Activated T-cell treated with anti-CD3 and anti-CD28 coated beads for 24 hours (primary cell): ENCODE results near the gene OPA3.
"Not testable (repeated sequence)": the region's sequence is repeated elsewhere in the genome, so short reads cannot be mapped to it uniquely, and the experiment has no call there.

Experiments
- DNase-seq: peaks from one replicate; pipeline ENCODE4 v3.0.0-alpha.2; 2020; ENCODE audit warnings: low read depth

OPA3 gene

DNA sequence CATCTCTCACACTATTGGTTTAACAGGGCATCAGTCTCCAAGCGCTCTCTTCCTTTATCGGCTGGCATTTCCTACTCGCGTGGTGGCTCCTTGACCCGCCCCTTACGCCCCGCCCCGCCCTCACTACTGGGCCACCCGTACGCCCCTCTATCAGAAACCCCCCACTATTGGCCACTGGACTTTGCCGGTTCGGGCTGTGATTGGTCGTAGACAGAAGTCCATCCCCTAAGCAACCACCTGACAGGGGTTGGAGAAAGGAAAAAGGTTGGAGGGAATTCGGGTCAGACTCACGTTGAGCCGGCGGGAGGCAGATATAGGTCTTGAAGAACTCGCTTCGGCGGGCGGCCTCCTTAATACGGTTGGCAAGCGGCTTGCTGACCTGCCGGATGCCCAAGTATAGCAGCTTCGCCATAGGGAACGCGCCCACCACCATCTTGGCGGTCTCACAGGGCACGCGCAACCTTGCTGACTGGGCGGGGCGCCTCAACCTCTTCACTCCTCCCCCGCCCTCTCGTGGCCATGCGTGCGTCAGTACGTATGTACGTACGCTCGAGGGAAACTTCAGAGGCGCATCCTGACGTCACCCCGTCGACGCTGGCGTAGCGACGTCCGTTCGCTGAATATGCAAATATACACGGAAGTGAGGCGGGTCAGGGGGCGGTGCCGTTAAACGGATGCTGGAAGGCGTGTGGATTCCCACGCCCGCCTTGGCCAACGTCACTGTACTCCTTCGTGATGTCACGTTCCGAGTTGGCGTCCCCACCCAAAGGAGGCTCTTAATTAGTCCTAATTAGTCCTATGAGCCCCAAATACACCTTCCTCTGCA is at the start of gene OPA3:
OPA3 (minus strand) TSS at position 471 of the 826 bp plus-strand sequence; CDS start at position 433, 38 bp downstream.
- peak; percentile 98 for DNase-seq

DNA sequence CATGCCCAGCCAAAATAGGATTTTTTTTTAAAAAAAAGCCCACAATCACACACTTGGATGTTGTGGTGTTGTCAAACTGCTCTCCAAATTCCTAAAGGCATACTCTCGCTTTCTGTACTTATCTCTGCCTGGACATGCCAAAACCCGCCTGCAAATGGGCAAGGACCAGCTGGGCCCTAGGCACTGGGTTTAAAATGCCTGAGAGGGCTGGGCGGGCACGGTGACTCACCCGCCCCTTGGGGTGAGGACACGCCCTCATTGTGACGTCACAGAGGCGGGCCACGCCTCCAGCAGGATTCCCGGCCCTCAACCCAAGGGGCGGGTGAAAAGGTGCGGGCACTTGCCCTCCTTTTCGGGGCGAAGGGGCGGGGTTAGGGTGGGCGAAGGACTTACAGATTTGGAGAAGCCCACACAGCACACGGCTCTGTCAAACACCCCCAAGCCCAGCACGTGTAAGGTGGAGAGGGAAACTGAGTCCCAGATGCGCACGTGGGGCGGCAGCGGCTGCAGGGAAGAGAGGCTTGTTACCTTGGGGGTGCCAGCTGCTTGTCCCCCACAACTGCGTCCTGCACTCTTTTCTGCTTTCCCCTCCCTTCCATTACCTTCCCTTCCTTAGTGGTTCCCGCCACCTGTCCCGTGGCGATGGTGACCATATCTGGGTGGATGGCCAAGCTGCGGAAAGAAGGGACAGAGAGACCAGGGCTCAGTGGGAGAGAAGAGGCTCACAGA is 48.0 kb upstream of the OPA3 start:
- peak; percentile 39 for DNase-seq

DNA sequence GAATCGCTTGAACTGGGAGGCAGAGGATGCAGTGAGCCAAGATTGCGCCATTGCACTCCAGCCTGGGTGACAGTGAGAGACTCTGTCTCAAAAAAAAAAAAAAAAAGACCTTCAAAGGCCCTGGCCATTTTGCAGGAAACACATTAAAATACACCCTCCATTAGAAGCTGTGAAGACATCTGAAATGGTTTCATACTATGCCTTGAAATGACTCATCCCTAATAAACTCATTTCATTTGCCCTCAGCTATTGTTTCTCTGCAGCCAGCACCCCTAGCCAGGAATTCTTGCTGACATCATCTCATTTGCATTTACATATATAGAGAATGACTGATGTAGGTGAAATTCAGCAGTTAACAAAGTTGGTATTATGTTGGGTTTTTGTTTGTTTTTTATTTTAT is 45.9 kb upstream of the OPA3 start:
- DNase-seq, result no peak

DNA sequence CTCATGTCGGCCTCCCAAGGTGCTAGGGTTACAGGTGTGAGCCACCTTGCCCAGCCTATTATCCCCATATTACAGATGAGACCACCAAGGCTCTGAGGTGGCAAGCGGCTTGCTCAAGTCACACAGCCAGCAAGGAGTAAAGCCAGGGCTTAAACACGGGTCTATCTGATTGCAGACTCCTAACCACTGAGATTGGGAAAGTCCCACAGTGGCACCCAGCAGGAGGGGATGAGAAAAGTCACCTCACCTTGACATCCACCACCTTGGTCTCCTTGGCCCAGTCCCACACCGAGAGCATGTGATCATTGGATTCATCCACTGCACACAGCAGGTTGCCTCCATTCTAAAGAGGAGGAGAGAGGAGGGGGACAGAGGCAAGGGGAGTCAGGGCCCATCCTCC is 45.1 kb upstream of the OPA3 start:
- DNase-seq, result no peak

DNA sequence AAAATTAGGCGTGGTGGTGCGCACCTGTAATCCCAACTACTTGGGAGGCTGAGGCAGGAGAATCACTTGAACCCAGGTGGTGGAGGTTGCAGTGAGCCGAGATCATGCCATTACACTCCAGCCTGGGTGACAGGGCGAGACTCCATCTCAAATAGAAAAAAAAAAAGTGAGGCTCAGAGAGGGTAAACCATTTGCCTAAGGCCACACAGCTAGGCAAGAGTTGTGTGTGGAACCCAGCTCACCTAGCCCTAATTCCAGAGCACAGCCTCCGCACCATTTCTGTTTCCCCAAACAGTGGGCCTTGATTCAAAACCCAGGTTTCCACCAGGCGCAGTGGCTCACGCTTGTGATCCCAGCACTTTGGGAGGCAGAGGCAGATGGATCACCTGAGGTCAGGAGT is 43.6 kb upstream of the OPA3 start:
- not testable (repeated sequence) for DNase-seq

DNA sequence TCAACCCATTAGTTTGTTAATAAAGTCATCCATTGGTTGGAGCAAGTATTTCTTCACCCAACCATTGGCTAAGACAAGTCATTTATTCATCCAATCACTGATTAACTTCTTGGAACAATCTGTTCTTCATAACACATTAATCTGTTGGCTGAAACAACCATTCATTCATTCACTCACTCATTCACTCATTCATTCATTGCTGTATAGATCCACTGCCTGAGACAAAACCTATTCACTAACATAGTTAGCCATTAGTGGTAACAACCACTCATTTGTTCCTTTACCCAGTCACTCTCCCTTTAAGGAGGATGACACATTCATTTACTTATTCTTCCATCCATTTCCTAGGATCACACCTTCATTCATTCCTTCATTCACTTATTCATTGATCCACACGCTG is 39.4 kb upstream of the OPA3 start:
- no peak for DNase-seq

DNA sequence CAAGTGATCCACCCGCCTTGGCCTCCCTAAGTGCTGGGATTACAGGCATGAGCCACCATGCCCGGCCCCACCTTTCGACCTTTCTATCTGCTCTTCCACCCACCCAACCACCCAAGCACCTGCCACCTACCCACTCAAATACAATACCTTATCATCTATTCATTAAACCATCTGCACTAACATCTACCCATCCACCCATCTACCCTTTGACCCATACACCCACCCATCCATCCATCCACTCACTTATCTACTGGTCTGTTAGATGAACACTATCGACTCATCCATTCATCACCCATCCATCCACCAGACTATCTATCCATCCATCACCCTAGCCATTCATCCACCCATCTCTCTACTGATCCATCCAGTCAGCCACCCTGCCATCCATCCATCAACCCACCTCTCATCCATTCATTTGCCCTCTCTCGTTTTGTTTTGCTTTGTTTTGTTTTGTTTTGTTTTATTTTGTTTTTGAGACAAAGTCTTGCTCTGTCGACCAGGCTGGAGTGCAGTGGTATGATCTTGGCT is 37.4 kb upstream of the OPA3 start:
- DNase-seq, result no peak

DNA sequence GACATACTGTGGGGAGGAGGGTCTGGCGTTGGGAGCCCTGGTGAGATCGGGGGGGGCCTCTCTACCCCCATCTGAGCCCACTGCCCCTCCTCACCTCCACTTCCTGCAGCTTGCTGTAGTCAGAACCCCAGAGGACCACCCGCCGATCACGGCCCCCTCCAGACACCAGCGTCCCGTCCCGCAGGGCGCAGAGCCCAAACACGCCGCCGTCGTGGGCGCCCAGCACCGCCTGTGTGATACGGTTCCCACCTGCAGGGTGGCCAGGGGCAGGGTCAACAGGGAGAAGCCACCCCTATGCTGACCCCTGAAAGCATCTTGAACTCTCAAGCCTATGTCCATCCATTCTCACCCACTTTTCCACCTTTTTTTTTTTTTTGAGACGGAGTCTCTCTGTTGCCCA is 36.8 kb upstream of the OPA3 start:
- DNase-seq, result no peak

DNA sequence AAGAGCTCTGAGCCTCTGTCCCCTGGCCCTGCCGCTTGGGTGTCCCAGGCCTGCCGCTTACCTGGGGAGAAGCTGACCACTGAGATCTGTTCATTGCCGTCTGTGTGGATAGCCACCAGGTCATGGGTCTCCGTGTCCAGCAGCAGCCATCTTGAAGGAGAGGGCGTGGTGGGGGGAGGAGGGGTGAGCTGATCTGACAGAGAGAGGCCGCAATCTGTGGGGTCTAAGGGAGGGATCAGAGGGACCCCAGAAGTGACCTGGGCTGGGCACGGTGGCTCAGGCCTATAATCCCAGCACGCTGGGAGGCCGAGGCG is 32.1 kb upstream of the OPA3 start:
- no peak for DNase-seq

DNA sequence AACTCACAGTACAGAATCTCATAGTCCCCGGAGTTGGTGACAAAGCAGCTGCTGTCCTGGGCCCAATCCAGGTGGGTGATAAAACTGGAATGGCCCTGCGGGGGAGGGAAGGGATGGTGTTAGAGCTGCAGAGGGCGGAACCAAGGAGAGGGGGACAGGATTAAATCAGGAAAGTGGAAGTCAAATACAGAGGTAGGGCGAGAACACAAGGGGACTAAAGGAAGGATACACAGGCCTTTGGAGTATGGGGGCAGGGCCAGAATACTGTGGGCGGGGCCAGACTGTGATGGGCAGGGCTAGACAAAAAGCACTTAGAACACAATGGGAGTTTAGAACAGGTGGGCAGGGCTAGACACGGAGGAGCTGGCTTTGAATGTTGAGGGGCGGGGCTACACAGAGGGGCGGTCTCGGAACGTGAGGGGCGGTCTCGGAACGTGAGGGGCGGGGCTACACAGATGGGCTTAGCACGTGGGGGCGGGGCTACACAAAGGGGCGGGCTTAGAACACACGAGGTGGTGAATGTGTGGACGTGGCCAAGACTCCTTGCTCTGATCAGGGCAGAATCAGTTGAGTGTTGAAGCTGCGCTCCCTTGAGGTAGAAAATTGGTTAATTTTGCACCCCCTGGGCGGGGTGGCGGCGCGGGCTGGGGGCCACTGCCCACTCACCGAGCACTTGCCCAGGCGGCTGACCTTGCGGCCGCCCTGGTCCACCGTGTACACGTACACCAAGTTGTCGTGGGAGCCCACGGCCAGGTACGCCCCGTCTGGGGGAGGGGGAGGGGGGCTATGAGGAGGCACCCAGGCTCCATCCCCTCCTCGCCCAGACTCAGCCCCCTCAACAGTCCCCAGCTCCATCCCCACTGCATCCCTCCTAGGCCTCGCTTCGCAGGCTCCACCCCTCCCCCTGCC is 31.4 kb upstream of the OPA3 start:
- DNase-seq, result peak; percentile 76

DNA sequence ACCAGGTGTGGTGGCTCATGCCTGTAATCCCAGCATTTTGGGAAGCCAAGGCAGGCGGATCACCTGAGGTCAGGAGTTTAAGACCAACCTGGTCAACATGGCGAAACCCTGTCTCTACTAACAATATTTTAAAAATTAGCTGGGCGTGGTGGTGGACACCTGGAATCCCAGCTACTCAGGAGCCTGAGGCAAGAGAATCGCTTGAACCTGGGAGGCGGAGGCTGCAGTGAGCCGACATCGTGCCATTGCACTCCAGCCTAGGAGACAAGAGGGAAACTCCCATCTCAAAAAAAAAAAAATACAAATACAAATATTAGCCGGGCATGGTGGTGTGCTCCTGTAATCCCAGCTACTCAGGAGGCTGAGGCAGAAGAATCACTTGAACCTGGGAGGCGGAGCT is 30.5 kb upstream of the OPA3 start:
- DNase-seq, result not testable (repeated sequence)

DNA sequence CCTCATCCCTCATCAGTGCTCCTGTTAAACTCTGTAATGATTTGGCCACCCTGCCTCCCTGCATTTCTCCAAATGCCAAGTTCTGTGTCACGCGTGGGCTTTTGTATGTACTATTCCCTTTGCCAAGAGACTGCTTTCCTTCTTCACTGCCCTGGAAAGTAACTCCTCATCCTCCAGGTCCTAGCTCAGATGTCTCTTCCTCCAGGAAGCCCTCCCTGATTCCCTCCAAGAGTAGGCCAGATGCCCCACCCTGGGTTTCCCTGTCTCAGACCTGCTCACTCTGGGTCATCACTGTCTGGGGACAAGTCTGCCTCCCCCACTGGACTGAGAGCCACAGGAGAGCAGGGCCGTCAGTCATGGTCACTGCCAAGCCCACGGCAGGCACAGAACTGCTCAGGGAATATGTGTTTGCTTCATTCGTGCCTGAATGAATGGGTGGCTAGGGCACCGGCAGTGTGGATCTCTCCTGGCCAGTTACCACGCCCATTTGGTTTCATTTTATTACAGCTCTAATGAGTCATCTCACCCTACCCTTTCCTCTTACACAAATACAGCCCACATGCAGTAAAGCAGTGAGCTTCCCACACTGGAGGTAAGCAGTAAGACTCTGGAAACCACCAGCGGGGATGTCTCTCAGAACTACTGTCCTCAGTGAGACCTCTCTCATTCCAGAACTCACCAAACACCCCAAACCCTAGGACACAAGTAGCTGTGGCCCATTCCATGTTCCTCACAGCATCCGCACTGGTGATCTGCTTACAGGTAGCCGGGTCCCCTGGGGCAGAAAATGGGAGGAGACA is 29.5 kb upstream of the OPA3 start:
- peak; percentile 43 for DNase-seq

DNA sequence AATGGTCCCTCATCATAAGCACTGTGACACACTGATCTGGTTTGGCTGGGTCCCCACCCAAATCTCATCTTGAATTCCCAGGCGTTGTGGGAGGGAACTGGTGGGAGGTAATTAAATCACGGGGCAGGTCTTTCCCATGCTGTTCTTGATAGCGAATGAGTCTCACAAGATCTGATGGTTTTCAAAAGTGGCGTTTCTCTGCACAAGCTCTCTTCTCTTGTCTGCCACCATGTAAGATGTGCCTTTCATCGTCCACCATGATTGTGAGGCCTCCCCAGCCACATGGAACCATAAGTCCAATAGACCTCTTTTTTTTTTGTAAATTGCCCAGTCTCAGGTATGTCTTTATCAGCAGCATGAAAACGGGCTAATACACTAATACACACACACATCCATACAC is 24.3 kb upstream of the OPA3 start:
- no peak for DNase-seq

DNA sequence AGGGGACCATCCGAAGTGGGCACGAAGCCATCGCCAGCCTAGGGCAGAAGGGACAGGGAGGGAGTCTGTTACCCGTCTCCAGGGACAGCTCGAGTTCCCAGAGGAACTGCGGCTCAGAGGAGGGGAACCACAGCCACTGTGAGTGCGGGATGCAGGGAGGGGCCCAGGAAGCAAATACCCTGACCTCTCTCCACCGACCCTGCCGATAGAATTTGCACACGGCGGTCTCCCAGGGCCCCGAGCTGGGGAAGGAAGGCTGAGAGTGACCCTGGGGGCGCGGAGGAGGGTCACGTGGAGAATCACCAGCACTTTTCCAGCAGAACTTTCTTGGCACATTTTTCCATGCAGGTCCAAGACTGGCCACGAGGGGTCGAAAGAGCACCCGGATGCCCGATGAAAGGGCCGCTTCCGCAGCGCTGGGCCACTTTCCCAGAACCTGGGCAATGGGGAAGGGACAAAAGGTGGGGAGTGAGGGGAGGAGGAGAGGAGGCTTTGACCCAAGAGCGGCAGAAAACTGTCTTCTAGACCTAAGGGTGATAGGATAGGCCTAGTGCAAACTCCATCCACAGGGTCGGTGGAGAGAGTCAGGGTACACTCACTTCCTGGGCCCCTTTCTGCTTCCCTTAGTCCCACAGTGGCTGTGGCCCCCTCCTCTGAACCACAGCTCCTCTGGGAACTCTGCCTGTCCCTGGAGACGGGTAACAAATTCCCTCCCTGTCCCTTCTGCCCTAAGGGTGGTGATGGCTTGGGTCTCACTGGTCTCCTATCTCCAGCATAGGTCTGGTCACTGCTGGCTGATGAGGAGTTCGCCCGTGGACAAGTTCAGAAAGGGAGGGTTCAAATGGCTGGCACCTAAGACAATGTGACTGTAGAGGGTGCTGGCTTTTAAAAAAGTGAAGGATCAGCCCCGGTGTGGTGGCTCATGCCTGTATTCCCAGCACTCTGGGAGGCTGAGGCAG is 22.7 kb upstream of the OPA3 start:
- DNase-seq, result peak; percentile 18

DNA sequence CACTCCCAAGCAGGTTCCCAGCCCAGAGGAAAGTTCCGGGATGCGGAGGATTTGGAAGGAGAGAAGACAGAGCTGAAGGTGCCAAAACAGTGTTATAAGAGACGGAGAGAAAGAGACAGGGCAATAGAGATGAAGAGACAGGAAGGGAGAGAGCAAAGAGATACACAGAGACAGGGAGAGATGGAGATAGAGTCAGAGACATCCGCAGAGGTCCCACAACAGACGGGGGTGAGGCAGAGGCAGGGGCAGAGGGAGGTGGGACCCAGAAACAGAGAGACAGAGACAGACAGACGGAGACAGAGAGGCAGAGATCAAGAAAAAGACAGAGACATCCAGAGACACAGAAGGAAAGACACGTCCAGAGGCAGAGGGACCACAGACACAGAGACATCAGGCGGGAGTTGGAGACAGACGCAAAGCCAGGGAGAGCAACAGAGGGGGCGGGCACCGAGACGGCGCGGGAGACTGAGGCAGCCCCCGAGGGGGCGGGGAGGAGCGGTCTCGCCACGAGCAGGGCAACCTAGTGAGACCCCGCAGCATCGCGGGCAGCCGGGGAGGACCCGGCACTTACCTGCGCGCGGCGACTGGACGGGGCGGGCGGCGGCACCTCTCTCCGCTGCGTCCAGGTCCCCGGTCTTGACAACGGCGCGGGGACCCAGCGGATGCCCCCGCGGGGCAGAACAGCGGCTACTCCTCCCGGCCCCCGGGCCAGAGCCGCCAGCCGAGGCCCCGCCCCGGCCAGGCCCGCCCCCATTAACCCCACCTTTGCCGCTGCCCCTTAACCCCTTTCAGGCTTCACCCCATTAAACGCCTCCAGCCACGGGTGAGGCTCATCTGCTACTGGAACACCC is 17.1 kb upstream of the OPA3 start, which contains the start of gene GPR4:
GPR4 (minus strand) TSS at position 689 of the 851 bp plus-strand sequence. CDS start 10,346 bp downstream, outside the sequence.
- DNase-seq, result no peak

DNA sequence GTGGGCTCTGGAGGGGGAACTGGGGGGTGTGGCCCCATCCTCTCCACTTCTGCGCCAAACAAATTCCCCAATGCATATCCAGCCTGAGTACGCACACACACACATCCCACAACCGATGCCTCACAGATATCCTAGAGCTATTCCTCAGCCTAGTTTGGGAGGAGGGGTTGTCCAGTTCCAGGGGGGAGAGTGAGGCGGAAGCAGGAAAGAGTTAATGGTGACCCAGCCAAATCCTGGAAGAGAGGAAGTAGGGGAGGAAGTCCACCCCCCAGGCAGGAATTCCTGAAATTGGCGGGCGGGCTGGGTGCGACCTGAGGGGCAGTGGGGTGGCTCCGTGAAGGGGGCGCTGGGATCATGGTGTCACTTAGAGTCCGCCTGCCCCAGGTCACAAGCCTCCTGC is 16.5 kb upstream of the OPA3 start:
- no peak for DNase-seq

DNA sequence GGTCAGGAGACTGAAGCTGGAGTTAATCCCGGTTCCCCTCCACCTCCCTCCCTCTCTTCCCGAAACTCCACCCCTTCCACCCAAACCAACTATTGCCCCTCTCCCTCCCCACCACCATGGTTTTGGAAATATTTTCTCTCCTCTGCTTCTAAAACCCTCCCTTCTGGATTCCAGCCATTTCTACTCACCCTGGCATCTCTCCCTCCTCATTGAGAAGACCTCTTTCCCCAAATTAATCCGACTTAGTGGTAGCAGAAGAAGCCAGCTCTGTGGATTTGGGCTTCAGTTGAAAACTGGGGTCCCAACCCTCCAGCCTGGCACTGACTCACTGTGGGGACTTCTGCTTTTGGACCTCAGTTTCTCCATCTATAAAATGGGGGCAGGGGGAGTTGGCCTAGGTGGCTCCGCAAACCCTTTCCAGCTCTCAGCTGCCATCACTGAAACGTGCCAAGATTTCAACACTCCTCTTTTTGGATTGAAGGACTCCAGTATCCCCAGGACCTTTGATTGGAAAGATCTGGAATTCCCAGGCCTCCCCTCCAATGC is 15.8 kb upstream of the OPA3 start:
- no peak for DNase-seq

DNA sequence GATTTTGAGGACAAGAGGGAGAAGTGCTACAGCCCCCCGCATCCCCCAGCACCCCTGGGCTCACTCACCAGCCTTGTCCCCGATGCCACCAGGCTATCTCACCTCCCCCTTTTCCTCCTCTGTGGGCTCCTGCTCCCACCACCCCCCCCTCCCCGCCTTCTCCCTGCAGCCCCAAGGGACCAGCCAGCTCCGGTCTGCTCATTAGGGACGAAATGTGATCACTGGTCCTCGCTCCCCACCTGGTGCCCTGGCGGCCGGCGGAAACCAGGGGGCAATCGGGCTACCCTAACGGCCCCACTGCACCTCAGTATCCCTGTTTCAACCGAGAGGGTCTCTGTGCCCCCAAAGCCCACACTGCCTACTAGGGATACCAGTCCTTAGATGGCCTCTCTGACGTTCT is 14.7 kb upstream of the OPA3 start:
- DNase-seq, result no peak
